PFSK-1 (cell line): ENCODE measurements around the gene NCAPD2.

Source experiments
- POLR2AphosphoS5 ChIP-seq: IDR thresholded peaks from 2 replicates; pipeline ENCODE4 v1.6.1; 2012; ENCODE audit warnings: low read depth, mild to moderate bottlenecking, control low read depth, low read length, moderate library complexity
- REST ChIP-seq, 2 experiments: IDR thresholded peaks; 2 replicates each; pipeline versions ENCODE4 v1.6.1 to v1.8.0; 2011 to 2012; ENCODE audit warnings: low read depth in 2 of 2, low read length in 2 of 2, control low read depth in 1 of 2, inconsistent platforms in 1 of 2, mild to moderate bottlenecking in 1 of 2, moderate library complexity in 1 of 2; ENCODE audit not compliant: insufficient read depth in 1 of 2
- SIN3A ChIP-seq: IDR thresholded peaks from 2 replicates; pipeline ENCODE4 v1.6.1; 2012; ENCODE audit warnings: mild to moderate bottlenecking, low read length, moderate library complexity, borderline replicate concordance; ENCODE audit not compliant: insufficient read depth

GRCh38 chr12:6526201-6526600 is 32.3 kb downstream of the NCAPD2 start:
- no peak for TF ChIP-seq POLR2AphosphoS5
- TF ChIP-seq REST (IDR thresholded peaks at IDR 0.05; ENCODE audit: insufficient read depth in 1 of 2, low read depth in 2 of 2, low read length in 2 of 2), result no peak
- no peak for TF ChIP-seq SIN3A
